A549 treated with RU486 at 1 μM for 4 hours (cell line): Measurements from ENCODE around the gene SH3GL2. TPM values are rescaled to one million over a fixed set of nuclear protein-coding genes. Genes with fewer than 3 reads are reported as not detected.

Source experiments
- total RNA-seq: library from RNA; stranded (reverse); fragments of 200-300 nt; extraction: Qiagen RNA extraction; gene quantifications from 5 replicates; pipeline ENCODE4 v1.2.3, GENCODE V29; 2022; ENCODE audit warnings: low read depth

Gene SH3GL2
- 0.05 to 0.49 TPM (median 0.13 TPM) in 5 replicates for total RNA-seq

GRCh38 chr9:17578911-17579793, at the start of gene SH3GL2:
SH3GL2 (plus strand) TSS chr9:17579066.

